GM12892 (cell line): ENCODE results near the gene PRSS21. TPM values are rescaled to one million over a fixed set of nuclear protein-coding genes. Genes with fewer than 3 reads are reported as not detected.

Experiments
- DNase-seq: peaks from one replicate; pipeline ENCODE4 v3.0.0; 2011; ENCODE audit not compliant: insufficient read length
- FAIRE-seq: peaks from 2 replicates; lab custom pipeline; 2011; peaks lifted over from hg19 to GRCh38; lab: Jason Lieb, UNC
- POLR2A ChIP-seq: IDR thresholded peaks from 2 replicates; pipeline ENCODE4 v1.6.1; 2011; ENCODE audit warnings: low read depth, low read length, control low read depth
- POLR2AphosphoS5 ChIP-seq: IDR thresholded peaks from 2 replicates; pipeline ENCODE4 v1.6.1; 2011; ENCODE audit warnings: low read depth, low read length, control low read depth
- TAF1 ChIP-seq: IDR thresholded peaks from 2 replicates; pipeline ENCODE4 v1.6.1; 2011; ENCODE audit warnings: low read depth, mild to moderate bottlenecking, control low read depth, low read length, borderline replicate concordance
- polyA plus RNA-seq: library from polyadenylated mRNA; unstranded; fragments of >200 nt; gene quantifications from one replicate; pipeline ENCODE4 v1.2.1, GENCODE V29; 2012; ENCODE audit warnings: missing spikeins, inconsistent platforms; ENCODE audit not compliant: missing spikeins

PRSS21 gene, protein sequence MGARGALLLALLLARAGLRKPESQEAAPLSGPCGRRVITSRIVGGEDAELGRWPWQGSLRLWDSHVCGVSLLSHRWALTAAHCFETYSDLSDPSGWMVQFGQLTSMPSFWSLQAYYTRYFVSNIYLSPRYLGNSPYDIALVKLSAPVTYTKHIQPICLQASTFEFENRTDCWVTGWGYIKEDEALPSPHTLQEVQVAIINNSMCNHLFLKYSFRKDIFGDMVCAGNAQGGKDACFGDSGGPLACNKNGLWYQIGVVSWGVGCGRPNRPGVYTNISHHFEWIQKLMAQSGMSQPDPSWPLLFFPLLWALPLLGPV
- 0.59 TPM for polyA plus RNA-seq

DNA sequence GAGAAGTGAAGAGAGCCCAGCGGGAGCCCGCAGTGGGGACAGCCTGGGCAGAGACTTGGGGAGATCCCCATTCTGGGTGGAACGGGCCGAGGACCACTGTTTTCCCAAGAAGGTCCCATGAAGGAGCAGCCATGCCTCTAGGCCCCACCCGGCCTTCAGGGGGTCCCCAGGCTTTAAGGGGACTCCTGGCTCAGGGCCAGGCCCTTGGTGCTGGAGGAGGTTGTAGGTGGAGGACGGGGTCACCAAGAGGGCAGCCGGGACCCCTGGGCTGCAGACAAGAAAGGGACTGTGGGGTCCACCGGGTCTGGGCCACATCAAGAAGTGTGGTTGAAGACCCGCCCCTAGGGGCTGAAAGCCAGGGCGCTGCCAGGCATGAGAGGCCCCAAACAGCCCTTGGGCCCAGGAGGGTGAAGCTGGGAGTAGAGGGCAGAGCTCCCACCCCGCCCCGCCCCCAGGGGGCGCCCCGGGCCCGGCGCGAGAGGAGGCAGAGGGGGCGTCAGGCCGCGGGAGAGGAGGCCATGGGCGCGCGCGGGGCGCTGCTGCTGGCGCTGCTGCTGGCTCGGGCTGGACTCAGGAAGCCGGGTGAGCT, at the start of gene PRSS21:
Gene PRSS21 (plus strand): TSS at position 487 of the 589 bp plus-strand sequence. CDS start 32 bp downstream, at position 519.
- no peak for TF ChIP-seq TAF1
- no peak for TF ChIP-seq POLR2A
- no peak for TF ChIP-seq POLR2AphosphoS5
- DNase-seq: no peak
- no peak for FAIRE-seq

DNA sequence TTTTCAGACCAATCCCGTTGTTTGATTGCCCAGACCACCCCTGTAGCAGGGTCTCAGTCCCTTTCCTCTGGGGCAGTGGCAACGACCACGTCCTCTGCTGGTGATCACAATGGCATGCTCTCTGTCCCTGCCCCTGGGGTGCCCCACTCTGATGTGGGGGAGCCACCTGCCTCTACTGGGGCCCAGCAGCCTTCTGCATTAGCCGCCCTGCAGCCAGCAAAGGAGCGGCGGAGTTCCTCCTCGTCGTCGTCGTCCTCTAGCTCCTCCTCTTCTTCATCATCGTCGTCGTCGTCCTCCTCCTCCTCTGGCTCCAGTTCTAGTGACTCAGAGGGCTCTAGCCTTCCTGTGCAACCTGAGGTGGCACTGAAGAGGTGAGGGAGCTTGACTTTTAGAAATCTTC, 49.1 kb upstream of the PRSS21 start:
- DNase-seq: no peak
- no peak for FAIRE-seq
- TF ChIP-seq POLR2AphosphoS5: peak; percentile 29; the same call in 1 of the 2 replicates
- TF ChIP-seq TAF1: no peak
- 0 out of 2 replicates have a peak, but pooled peaks have one; percentile 7 for TF ChIP-seq POLR2A

DNA sequence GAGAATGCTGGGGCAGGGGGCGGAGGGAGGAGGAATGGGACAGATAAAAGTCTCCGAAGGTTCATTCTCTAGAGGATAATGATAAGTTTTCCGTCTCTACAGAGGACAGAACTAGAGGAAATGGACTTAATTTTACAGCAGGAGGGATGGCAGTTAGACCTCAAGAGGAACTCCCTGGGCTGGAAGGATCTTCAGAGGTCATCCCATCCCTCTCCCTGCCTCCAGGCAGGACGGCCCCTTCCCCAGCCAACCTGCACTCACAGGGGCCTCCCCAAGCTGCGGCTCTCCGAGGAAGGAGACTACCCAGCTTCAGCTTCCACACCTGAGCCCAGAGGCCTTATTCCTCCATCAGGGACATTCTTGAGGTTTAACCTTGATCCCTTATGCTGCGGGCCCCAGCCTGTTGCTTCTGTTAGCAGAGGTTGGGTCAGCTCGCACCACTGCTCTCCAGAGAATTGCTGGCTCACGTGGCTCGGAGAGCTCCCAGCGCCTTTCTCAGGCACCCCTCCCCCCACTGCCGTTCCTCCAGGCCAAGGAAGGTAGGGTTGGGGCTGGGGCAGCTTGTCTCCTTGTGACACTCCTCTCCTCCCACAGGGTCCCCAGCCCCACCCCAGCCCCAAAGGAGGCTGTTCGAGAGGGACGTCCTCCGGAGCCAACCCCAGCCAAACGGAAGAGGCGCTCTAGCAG, 48.5 kb upstream of the PRSS21 start:
- TF ChIP-seq TAF1 (no peak), POLR2AphosphoS5 (peak; percentile 35; the same call in 1 of the 2 replicates), POLR2A (peak; percentile 30; the same call in 1 of the 2 replicates)
- FAIRE-seq (no peak), DNase-seq (no peak)

DNA sequence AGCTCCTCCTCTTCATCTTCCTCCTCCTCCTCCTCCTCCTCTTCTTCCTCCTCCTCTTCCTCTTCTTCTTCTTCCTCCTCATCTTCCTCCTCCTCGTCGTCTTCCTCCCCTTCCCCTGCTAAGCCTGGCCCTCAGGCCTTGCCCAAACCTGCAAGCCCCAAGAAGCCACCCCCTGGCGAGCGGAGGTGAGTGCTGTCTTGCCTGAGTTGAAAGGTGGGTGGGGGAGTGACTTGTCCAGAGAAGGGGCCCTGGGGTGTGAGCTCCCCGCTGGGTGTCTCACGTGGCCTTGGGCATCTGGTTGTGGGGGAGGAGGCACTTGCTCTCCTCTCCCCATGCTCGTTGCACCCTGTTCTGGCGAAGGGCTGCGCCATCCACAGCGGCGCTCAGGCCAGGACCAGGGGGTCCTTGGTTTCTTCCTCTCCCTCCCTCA, 47.9 kb upstream of the PRSS21 start:
- DNase-seq (no peak), FAIRE-seq (no peak)
- TF ChIP-seq TAF1: no peak
- TF ChIP-seq POLR2AphosphoS5: no peak
- no peak for TF ChIP-seq POLR2A

DNA sequence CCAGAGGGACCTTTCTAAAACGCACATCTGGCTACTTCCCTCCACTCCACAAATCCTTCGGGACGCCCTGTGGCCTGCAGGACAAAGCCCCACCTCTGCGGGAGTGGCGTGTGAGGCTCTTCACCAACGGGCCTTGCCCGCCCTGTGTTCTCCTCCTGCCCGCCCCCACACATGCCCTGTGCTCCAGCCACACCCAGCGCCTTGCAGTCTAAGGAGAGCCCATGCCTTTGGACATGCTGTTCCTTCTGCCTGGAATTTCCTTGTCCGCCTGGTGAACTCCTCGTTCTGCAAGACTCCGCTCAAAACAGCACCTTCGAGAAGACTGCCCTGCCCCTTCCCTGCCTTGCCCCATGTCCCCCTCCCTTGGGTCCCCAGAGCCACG, 47.4 kb upstream of the PRSS21 start:
- FAIRE-seq (no peak), DNase-seq (no peak)

DNA sequence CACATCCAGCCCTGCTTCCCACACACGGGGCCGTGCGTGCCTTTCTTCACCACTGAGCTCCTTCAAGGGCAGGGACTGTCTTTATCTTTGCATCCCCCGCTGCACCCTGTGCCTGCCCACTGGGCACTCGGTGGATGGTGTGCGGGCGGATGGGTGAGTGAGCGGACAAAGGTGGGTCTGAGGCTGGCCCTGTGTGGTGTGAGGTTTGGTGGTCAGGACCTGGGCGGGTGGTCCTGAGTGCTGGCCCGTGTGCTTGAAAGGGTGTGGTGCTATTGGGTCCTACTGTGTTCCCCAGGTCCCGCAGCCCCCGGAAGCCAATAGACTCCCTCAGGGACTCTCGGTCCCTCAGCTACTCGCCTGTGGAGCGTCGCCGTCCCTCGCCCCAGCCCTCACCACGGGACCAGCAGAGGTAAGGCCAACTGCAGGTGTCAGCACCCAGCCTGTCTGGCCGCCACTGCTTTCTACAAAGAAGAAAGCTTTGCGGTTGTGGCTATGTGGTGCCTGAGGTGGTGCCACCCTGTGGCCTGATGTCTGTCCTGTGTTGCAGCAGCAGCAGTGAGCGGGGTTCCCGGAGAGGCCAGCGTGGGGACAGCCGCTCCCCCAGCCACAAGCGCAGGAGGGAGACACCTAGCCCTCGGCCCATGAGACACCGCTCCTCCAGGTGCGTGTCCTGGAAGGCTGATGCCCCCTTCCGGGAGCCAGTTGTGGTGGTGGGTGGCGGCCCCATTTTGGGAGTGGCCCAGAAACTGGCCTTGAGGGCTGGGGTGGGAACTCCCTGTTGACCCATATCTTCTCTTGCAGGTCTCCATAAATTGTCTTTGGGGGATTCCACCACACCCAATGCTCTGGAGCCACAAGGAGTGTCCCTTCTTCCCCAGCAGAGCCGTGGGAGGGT, 46.7 kb upstream of the PRSS21 start:
- FAIRE-seq: no peak
- TF ChIP-seq POLR2A: peak; percentile 53; the same call in 1 of the 2 replicates
- TF ChIP-seq POLR2AphosphoS5: peak; percentile 73; the same call in 1 of the 2 replicates
- TF ChIP-seq TAF1: no peak
- no peak for DNase-seq

More for the DNA sequence above, 47.4 kb upstream of the PRSS21 start:
- TF ChIP-seq POLR2A (no peak), POLR2AphosphoS5 (0 out of 2 replicates have a peak, but pooled peaks have one; percentile 5)

DNA sequence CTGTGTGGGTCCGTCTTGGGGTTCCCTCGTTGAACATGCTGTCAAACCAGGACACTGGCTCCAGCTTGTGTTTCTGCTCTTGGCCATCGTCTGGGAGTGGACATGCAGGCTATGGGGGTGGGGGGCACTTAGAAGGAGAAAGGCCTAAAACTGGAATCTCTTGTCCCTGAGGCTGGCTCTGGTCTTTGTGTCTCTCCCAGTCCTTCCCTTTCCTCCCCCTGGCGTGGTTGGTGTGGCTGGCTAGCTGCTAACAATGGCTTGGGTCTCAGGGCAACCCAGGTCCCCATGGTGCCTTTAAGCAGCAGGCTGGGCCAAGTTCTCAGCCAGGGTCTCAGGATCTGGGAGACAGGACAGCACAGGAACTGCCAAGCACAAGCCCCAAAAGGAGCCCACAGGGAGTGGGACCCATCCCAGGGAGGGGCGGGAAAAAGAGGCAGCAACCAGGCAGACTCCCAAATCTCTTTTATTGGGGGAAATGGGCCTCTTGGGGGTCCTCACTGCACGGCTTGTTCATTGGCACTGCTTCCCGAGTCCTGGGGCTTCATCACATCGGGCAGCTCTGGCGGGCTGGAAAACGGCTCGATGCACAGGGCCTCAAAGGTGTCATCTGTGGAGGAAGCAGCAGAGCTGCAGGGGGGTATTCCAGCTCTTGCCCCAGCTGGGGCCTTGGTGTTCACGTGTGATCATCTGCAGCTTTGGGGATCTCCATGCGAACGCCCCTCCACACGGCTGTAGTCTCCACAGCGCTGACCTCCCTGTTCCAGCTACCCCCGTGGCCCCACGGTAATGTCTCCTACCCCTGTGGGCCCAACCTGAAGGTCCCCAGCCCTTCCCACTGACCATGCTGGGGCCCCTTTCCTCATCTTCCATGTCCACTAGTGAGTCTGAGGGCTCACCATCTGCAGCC, 45.3 kb upstream of the PRSS21 start:
- DNase-seq (no peak), FAIRE-seq (no peak)
- TF ChIP-seq POLR2A (peak; percentile 49), TAF1 (no peak), POLR2AphosphoS5 (peak; percentile 76)

DNA sequence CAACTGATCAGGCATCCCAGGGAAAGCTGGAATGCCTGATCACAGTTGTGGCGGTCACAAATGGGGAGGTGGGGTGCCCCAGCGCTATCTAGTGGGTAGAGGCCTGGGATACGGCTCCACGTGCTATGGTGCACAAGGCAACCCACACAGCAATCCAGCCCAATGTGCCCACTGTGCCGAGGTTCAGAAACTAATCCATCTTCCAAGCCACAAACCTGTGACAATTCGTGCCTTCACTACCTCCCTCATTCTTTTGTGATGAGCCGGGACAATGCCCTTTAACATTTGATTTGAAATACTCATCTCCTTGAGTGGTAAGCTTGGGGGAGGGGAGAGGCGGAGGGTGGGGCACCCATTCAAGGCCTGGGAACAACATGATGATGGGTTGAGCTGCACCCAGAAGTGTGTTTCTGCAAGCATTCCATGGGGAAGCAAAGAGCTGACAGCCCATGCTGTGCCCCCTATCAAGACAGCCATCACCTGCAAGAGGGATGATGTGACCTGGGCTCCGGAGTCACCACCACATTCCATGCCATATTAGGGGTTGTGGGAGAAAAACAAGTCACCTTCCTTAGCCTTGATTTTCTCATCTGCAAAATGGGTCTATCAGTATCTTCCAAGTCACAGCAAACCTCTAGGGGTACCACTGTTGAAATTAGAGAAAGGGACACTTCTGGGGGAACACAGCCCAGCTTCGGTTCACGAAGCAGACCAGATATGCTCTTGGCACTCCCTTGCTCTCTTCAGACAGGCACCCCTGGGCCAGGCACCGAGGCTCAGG, 43.7 kb upstream of the PRSS21 start:
- TF ChIP-seq TAF1: no peak
- TF ChIP-seq POLR2A: no peak
- no peak for TF ChIP-seq POLR2AphosphoS5
- no peak for FAIRE-seq
- no peak for DNase-seq
